Hepatocyte (in vitro differentiated cells): ENCODE data around the gene SSBP2. TPM values are rescaled to one million over a fixed set of nuclear protein-coding genes. Genes with fewer than 3 reads are reported as not detected.

Source experiments
- DNase-seq: peaks from one replicate; pipeline ENCODE4 v3.0.0-alpha.2; 2016; ENCODE audit warnings: low spot score
- H2AFZ ChIP-seq: fragments of 200-600 bp; sonication (generic); 2 replicates; pipeline ENCODE4 v1.6.0; 2016; ENCODE audit warnings: antibody characterized with exemption, mild to moderate bottlenecking
- H3K27ac ChIP-seq: fragments of 200-600 bp; sonication (generic); 2 replicates; pipeline ENCODE4 v1.5.1; 2016; ENCODE audit warnings: mild to moderate bottlenecking
- H3K27me3 ChIP-seq: fragments of 200-600 bp; sonication (generic); 2 replicates; pipeline ENCODE4 v1.6.1; 2016
- H3K36me3 ChIP-seq: fragments of 200-600 bp; sonication (generic); replicated peaks from 2 replicates; pipeline ENCODE4 v1.5.1; 2016; ENCODE audit warnings: low read depth; ENCODE audit not compliant: insufficient read depth
- H3K4me1 ChIP-seq: fragments of 200-600 bp; sonication (generic); 2 replicates; pipeline ENCODE4 v1.5.1; 2016; ENCODE audit warnings: mild to moderate bottlenecking, moderate library complexity; ENCODE audit not compliant: insufficient read depth
- H3K4me2 ChIP-seq: fragments of 200-600 bp; sonication (generic); 2 replicates; pipeline ENCODE4 v1.6.0; 2016
- H3K4me3 ChIP-seq: fragments of 200-600 bp; sonication (generic); 2 replicates; pipeline ENCODE4 v1.5.1; 2016; ENCODE audit warnings: mild to moderate bottlenecking
- H3K79me2 ChIP-seq: fragments of 200-600 bp; sonication (generic); 2 replicates; pipeline ENCODE4 v1.6.0; 2017; ENCODE audit warnings: mild to moderate bottlenecking
- H3K9me2 ChIP-seq: fragments of 200-600 bp; sonication (generic); replicated peaks from 2 replicates; pipeline ENCODE4 v1.6.0; 2017; ENCODE audit warnings: mild to moderate bottlenecking; ENCODE audit not compliant: insufficient read depth
- H3K9me3 ChIP-seq: fragments of 200-600 bp; sonication (generic); 2 replicates; pipeline ENCODE4 v1.5.1; 2016; ENCODE audit warnings: low read depth, mild to moderate bottlenecking
- H4K20me1 ChIP-seq: fragments of 200-600 bp; sonication (generic); 2 replicates; pipeline ENCODE4 v1.6.0; 2016; ENCODE audit warnings: mild to moderate bottlenecking; ENCODE audit not compliant: insufficient read depth, poor library complexity, severe bottlenecking
- EZH2 ChIP-seq: fragments of 200-600 bp; sonication (generic); IDR thresholded peaks from 2 replicates; pipeline ENCODE4 v1.6.1; 2016; ENCODE audit warnings: antibody characterized with exemption, mild to moderate bottlenecking, borderline replicate concordance
- EZH2phosphoT487 ChIP-seq: fragments of 200-600 bp; sonication (generic); IDR thresholded peaks from one replicate; pipeline ENCODE4 v1.6.1; 2018; ENCODE audit warnings: antibody characterized with exemption, mild to moderate bottlenecking, low read depth, moderate library complexity; ENCODE audit not compliant: unreplicated experiment, severe bottlenecking
- WGBS: methylation state at CpG from one replicate; pipeline ENCODE4 v1.1.6; 2016; ENCODE audit warnings: low lambda C conversion rate; ENCODE audit errors: missing lambda C conversion rate; 5-methylcytosine and 5-hydroxymethylcytosine counted together
- polyA plus RNA-seq: library from polyadenylated mRNA; unstranded; fragments of >200 nt; fragmentation: Nextera tagmentation; extraction: Ambion mirVana; gene quantifications from 2 replicates; pipeline ENCODE4 v1.2.1, GENCODE V29; 2016
- total RNA-seq: library from RNA; depleted of rRNA; stranded (reverse); fragments of >200 nt; gene quantifications from 2 replicates; pipeline ENCODE4 v1.2.3, GENCODE V29; 2014
- TF ChIP-seq, protein P1 (sequence below): fragments of 200-600 bp; sonication (generic); IDR thresholded peaks from 2 replicates; pipeline ENCODE4 v1.5.1; 2016; ENCODE audit warnings: antibody characterized with exemption, mild to moderate bottlenecking; ENCODE audit not compliant: poor library complexity

The SSBP2 gene
- total and polyA plus RNA-seq, 2 experiments from 2014 or later: 23.7 to 48.2 TPM

DNA sequence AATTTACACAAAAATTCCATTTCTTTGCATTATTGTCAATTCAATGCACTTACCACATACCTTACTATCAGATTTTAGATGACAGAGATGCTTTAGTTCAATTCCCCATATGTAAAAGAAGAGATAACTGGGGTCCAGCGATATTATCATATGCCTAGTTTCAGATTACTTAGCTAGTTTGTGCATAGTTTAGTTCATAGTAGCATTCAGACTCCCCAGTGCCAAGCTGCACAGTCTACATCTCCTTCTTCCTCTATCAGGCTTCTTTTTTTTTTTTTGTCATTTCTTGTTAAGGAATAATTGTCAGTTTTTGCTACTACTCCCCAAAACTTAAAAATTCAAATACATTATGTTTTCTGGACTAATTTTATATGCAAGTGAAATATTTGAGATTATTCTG lies 175.0 kb downstream of the SSBP2 start:
- Histone ChIP-seq H3K4me2 (no peak overlapping the region), H3K9me2 (no peaks in the 10 kb centered on the region), H3K27ac (no peak overlapping the region), H3K9me3 (no peaks in the 10 kb centered on the region), H4K20me1 (no peaks in the 10 kb centered on the region), H3K36me3 (no peaks in the 10 kb centered on the region), H3K79me2 (no peaks in the 10 kb centered on the region), H3K27me3 (no peaks in the 10 kb centered on the region), H2AFZ (no peak overlapping the region), H3K4me3 (no peak overlapping the region), H3K4me1 (no peaks in the 10 kb centered on the region)
- DNase-seq: no peak
- TF ChIP-seq, protein P1, sequence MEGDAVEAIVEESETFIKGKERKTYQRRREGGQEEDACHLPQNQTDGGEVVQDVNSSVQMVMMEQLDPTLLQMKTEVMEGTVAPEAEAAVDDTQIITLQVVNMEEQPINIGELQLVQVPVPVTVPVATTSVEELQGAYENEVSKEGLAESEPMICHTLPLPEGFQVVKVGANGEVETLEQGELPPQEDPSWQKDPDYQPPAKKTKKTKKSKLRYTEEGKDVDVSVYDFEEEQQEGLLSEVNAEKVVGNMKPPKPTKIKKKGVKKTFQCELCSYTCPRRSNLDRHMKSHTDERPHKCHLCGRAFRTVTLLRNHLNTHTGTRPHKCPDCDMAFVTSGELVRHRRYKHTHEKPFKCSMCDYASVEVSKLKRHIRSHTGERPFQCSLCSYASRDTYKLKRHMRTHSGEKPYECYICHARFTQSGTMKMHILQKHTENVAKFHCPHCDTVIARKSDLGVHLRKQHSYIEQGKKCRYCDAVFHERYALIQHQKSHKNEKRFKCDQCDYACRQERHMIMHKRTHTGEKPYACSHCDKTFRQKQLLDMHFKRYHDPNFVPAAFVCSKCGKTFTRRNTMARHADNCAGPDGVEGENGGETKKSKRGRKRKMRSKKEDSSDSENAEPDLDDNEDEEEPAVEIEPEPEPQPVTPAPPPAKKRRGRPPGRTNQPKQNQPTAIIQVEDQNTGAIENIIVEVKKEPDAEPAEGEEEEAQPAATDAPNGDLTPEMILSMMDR: no peak
- no peak for TF ChIP-seq EZH2phosphoT487
- TF ChIP-seq EZH2: no peak
- WGBS: 88% methylated on average over 1 of the region's 1 CpG

DNA sequence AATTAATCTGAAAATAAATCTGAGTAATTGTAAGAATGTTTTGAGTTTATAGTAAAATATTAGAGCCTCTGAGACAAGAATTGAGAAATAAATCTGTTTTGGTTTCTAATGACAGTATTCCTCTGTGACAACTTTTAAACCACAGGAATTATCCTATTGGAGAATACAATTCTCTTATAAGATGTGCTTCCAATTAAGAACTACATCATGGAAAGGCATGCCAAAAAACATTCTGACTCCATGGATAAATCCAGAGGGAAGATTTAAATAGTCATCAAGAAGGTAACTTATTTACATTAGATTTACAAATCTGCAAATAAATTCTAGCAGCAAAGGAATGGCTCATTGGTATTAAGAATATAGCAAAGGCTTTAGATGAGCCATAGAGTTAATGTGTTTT lies 178.7 kb downstream of the SSBP2 start:
- no peaks in the 10 kb centered on the region for H3K4me1 ChIP-seq
- no peaks in the 10 kb centered on the region for H3K36me3 ChIP-seq
- no peak overlapping the region for H3K4me2 ChIP-seq
- no peak for DNase-seq
- H4K20me1 ChIP-seq: no peaks in the 10 kb centered on the region
- no peak overlapping the region for H3K27ac ChIP-seq
- H3K4me3 ChIP-seq: no peak overlapping the region
- TF ChIP-seq EZH2: no peak
- no peak for TF ChIP-seq EZH2phosphoT487
- TF ChIP-seq, protein P1: no peak
- H3K9me3 ChIP-seq: no peaks in the 10 kb centered on the region
- H2AFZ ChIP-seq: no peak overlapping the region
- no peaks in the 10 kb centered on the region for H3K27me3 ChIP-seq
- no peaks in the 10 kb centered on the region for H3K9me2 ChIP-seq
- no peaks in the 10 kb centered on the region for H3K79me2 ChIP-seq

DNA sequence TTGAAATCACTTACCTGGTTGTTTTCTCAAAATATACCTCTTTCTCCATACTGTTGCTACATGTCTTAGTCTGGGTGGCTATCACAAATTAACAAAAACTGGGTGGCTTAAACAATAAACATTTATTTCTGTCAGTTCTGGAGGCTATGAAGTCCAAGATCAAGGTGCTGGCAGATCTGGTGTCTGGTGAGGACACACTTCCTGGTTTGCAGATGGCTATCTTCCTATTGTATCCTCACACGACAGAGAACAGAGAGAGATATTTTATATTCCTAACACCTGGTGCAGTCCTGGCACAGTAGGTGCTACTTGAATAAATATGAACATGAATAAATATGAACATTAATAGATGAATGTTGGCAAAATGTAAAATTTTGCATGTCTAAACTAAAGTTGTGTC lies 192.7 kb downstream of the SSBP2 start:
- Histone ChIP-seq H2AFZ (no peak overlapping the region), H3K9me2 (no peaks in the 10 kb centered on the region)
- 68% methylated on average over 1 of the region's 1 CpG for WGBS

More for the DNA sequence above, 192.7 kb downstream of the SSBP2 start:
- no peaks in the 10 kb centered on the region for H3K27me3 ChIP-seq
- H4K20me1 ChIP-seq: no peaks in the 10 kb centered on the region
- no peak overlapping the region for H3K4me2 ChIP-seq
- DNase-seq: no peak
- no peak overlapping the region for H3K27ac ChIP-seq
- no peaks in the 10 kb centered on the region for H3K4me1 ChIP-seq
- H3K9me3 ChIP-seq: no peaks in the 10 kb centered on the region
- no peaks in the 10 kb centered on the region for H3K36me3 ChIP-seq
- no peak overlapping the region for H3K4me3 ChIP-seq
- TF ChIP-seq EZH2phosphoT487 (no peak), EZH2 (no peak)
- TF ChIP-seq, protein P1: no peak
- no peaks in the 10 kb centered on the region for H3K79me2 ChIP-seq
